Effector memory CD8-positive, alpha-beta T cell (primary cell): ENCODE measurements around the gene LRIG1.

Experiments used
- ATAC-seq: fragments of 150-1000 bp; cut with Tn5 transposase; replicated peaks from 2 replicates; pipeline ENCODE4 v1.10.0; 2021; ENCODE audit warnings: mild to moderate bottlenecking, moderate library complexity
- DNase-seq, 3 experiments: peaks; one replicate each; pipeline ENCODE4 v3.0.0; 2021
- H3K27ac Mint-ChIP-seq, 2 donors: one replicate each; pipeline ENCODE4 v1.8.0; 2022; ENCODE audit warnings: mild to moderate bottlenecking in 2 of 2, mixed read lengths in 2 of 2, moderate library complexity in 2 of 2
- H3K27me3 Mint-ChIP-seq, 2 donors: one replicate each; pipeline ENCODE4 v1.8.0; 2022; ENCODE audit warnings: mixed read lengths in 2 of 2
- H3K36me3 Mint-ChIP-seq: one replicate; pipeline ENCODE4 v1.8.0; 2022; ENCODE audit warnings: mild to moderate bottlenecking, moderate library complexity, mixed read lengths; ENCODE audit not compliant: insufficient read depth
- H3K4me1 Mint-ChIP-seq, 2 donors: one replicate each; pipeline ENCODE4 v1.8.0; 2022; ENCODE audit warnings: low read depth in 2 of 2, mixed read lengths in 2 of 2
- H3K4me3 Mint-ChIP-seq, 2 donors: one replicate each; pipeline ENCODE4 v1.8.0; 2022; ENCODE audit warnings: mild to moderate bottlenecking in 2 of 2, mixed read lengths in 2 of 2, moderate library complexity in 2 of 2
- H3K9me3 Mint-ChIP-seq, 2 donors: one replicate each; pipeline ENCODE4 v1.8.0; 2022; ENCODE audit warnings: mixed read lengths in 2 of 2

LRIG1 gene

GRCh38 chr3:66450390-66451022, 50.3 kb downstream of the LRIG1 start:
- no peak for ATAC-seq
- peak overlapping the region in 1 of 2 donors; percentile 35 for H3K27ac Mint-ChIP-seq
- H3K27me3 Mint-ChIP-seq = no peaks in the 10 kb centered on the region
- H3K9me3 Mint-ChIP-seq = no peaks in the 10 kb centered on the region
- H3K4me1 Mint-ChIP-seq = peaks cover 5 to 18% of the 10 kb centered on the region in 2 donors
- DNase-seq = no peak
- no peak overlapping the region for H3K4me3 Mint-ChIP-seq
- peaks cover 14% of the 10 kb centered on the region for H3K36me3 Mint-ChIP-seq

DNA sequence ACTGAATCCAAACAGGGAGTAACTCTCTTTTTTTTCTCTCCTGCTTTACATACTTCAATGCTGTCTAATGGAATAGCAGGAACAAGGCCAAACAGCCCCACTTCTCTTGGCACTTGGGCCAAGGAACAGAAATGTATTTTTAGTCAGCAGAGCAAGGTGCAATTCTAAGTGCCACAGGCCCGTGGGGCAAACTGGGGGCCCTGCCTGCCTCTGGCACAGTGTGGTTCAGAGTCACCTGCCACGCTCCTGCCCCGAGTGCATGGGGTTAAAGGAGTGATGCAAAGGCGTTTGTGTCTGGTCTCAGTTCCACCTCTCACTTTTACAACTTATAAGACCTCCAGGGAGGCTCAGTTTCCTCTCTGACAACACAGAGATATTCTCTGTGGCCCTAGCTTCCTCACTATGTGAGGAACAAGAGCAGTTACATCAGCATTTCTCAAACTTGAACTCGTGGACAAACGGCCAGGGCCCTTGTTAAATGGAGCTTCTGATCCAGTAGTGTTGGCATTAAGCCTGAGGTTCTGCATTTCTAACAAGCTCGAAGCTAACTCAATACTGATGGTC, 51.3 kb downstream of the LRIG1 start:
- H3K9me3 Mint-ChIP-seq = no peaks in the 10 kb centered on the region
- peaks cover 14% of the 10 kb centered on the region for H3K36me3 Mint-ChIP-seq
- H3K4me3 Mint-ChIP-seq = no peak overlapping the region
- H3K4me1 Mint-ChIP-seq = peaks cover 6 to 18% of the 10 kb centered on the region in 2 donors
- ATAC-seq (no peak), DNase-seq (no peak)
- no peaks in the 10 kb centered on the region for H3K27me3 Mint-ChIP-seq
- no peak overlapping the region for H3K27ac Mint-ChIP-seq

DNA sequence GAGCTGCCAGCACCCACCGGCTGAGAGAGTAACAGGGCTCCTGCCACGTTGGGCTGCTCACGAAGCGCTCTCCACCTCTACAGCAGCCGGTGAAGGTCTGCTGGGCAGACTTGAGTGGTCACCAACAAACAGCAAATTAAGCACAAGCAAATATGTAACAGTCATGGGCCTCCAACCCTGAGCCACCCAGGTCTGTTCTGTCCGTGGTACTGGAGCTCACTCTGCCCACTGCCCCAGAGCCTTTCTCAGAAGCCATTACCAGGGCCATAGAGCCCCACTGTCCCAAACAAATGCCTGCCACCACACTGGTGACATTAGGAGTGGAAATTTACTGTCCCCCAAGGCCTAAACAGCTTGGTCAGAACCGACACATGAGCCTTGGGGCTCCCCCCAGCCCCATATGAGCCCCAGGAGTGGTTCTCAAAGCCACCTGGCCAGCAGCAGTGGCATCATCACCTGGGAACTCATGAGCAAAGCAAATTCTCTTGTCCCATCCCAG, 56.6 kb downstream of the LRIG1 start:
- peak overlapping the region in 1 of 2 donors; percentile 44 for H3K27ac Mint-ChIP-seq
- peaks cover 24 to 26% of the 10 kb centered on the region in 2 donors for H3K4me1 Mint-ChIP-seq
- ATAC-seq (no peak), DNase-seq (no peak)
- no peaks in the 10 kb centered on the region for H3K27me3 Mint-ChIP-seq
- H3K4me3 Mint-ChIP-seq = no peak overlapping the region
- no peaks in the 10 kb centered on the region for H3K9me3 Mint-ChIP-seq
- H3K36me3 Mint-ChIP-seq = peaks cover 13% of the 10 kb centered on the region

GRCh38 chr3:66443118-66443803, 57.6 kb downstream of the LRIG1 start:
- Mint-ChIP-seq H3K4me3 (no peak overlapping the region), H3K27ac (peak overlapping the region in 1 of 2 donors; percentile 44), H3K9me3 (no peaks in the 10 kb centered on the region), H3K27me3 (no peaks in the 10 kb centered on the region), H3K4me1 (peaks cover 28 to 30% of the 10 kb centered on the region in 2 donors), H3K36me3 (peaks cover 6% of the 10 kb centered on the region)
- DNase-seq (no peak), ATAC-seq (no peak)

DNA sequence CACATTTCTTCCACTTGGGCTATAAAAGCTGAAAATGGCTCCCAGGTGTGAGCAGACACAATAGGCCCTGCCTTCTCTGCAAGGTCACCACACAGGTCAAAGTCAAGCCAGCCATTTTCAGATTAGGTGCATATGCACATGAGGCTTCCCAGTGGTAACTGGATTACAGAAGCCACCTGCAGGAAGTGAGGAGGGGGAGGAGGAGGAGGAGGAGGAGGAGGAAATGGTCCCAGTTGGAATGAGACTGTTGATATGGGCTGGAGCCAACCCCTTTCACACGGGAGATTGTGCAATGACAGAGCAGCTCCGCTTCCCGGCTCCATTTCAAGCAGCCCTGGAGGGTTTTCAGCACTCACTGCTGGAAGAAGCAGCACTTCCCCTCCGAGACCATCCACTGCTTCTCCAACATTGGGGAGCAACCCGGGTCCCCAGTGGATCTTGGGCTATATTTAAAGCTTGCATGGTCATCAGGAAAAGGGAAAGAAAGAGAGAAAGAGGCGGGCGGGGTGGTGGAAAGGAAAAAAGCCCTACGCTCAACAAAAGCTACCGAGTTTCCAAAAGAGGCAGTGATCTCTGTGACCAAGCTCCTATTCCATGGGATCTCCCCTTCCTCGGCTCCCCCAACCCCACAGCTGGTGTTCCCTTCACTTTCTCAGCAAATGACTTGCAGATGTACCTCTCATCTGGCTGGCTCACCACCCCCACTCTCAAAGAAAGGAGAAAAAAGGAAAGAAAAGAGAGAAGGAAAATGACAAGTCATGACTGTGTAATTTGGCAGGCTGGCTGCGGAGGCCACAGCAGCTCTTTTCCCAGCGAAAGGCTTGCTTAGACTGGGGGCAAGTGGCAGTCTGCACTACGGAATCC, 58.3 kb downstream of the LRIG1 start:
- DNase-seq = no peak
- no peak for ATAC-seq
- H3K9me3 Mint-ChIP-seq = no peaks in the 10 kb centered on the region
- no peaks in the 10 kb centered on the region for H3K27me3 Mint-ChIP-seq
- peaks cover 30 to 32% of the 10 kb centered on the region in 2 donors for H3K4me1 Mint-ChIP-seq
- H3K4me3 Mint-ChIP-seq = no peak overlapping the region
- peaks cover 3% of the 10 kb centered on the region for H3K36me3 Mint-ChIP-seq
- no peak overlapping the region for H3K27ac Mint-ChIP-seq

- H3K9me3 Mint-ChIP-seq = no peaks in the 10 kb centered on the region
- DNase-seq = no peak
- no peaks in the 10 kb centered on the region for H3K27me3 Mint-ChIP-seq
- H3K27ac Mint-ChIP-seq = no peak overlapping the region
- H3K4me1 Mint-ChIP-seq = peaks cover 34 to 36% of the 10 kb centered on the region in 2 donors
- ATAC-seq = no peak
- no peak overlapping the region for H3K4me3 Mint-ChIP-seq
- H3K36me3 Mint-ChIP-seq = peaks cover 5% of the 10 kb centered on the region
These were observed 59.1 kb downstream of the LRIG1 start for GRCh38 chr3:66441692-66442091.

- no peak overlapping the region for H3K4me3 Mint-ChIP-seq
- H3K9me3 Mint-ChIP-seq = no peaks in the 10 kb centered on the region
- peaks cover 40 to 41% of the 10 kb centered on the region in 2 donors for H3K4me1 Mint-ChIP-seq
- no peak overlapping the region for H3K27ac Mint-ChIP-seq
- peaks cover 5% of the 10 kb centered on the region for H3K36me3 Mint-ChIP-seq
- no peaks in the 10 kb centered on the region for H3K27me3 Mint-ChIP-seq
- DNase-seq (no peak), ATAC-seq (no peak)
These were observed 59.7 kb downstream of the LRIG1 start for GRCh38 chr3:66441129-66441528.

DNA sequence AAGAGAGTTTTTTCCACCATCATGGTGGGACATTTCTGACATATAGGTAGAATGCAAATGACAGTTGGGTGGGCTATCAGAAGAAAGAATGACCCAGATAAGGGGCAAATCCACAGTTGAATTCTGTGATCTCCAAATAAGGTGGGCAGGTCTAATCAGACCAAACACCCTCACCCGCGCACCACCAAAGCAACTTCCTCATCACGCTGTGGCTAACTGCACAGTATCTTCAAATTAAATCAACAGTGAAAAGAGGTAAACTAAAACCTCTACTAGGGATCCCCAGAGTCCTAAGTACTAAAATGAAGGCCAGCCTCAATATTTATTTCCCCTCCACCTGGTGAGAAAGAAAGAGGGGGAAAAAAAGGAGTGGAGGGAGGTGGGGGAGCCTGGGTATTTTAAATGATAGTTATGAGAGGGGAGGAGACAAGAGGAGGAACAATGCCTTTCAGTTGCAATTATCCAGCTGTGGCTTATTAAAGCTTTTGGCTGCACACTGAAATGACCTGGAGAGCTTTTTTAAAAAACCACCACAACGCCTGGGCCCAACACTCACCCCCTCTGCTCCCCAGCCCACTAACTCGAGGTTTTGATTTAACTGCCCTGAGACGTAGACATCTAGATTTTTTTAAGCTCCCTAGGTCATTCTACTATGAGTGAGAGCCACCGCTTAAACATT, 61.0 kb downstream of the LRIG1 start:
- peak; percentile 72 for ATAC-seq
- Mint-ChIP-seq H3K27me3 (no peaks in the 10 kb centered on the region), H3K36me3 (peaks cover 5% of the 10 kb centered on the region), H3K4me3 (no peak overlapping the region), H3K9me3 (no peaks in the 10 kb centered on the region), H3K4me1 (peaks cover 41 to 42% of the 10 kb centered on the region in 2 donors), H3K27ac (peak overlapping the region in 1 of 2 donors; percentile 7)
- DNase-seq = peak in 1 of 3 experiments; percentile 6

- Mint-ChIP-seq H3K9me3 (no peaks in the 10 kb centered on the region), H3K27ac (no peak overlapping the region), H3K36me3 (peaks cover 4% of the 10 kb centered on the region), H3K27me3 (no peaks in the 10 kb centered on the region), H3K4me3 (no peak overlapping the region), H3K4me1 (peaks cover 44 to 51% of the 10 kb centered on the region in 2 donors)
- no peak for DNase-seq
- ATAC-seq = no peak
These were observed 62.8 kb downstream of the LRIG1 start for GRCh38 chr3:66438046-66438445.

GRCh38 chr3:66437341-66437929, 63.4 kb downstream of the LRIG1 start:
- no peak for DNase-seq
- ATAC-seq = no peak
- H3K9me3 Mint-ChIP-seq = no peaks in the 10 kb centered on the region
- H3K4me3 Mint-ChIP-seq = no peak overlapping the region
- no peaks in the 10 kb centered on the region for H3K27me3 Mint-ChIP-seq
- no peak overlapping the region for H3K27ac Mint-ChIP-seq
- H3K36me3 Mint-ChIP-seq = peaks cover 7% of the 10 kb centered on the region
- peaks cover 44 to 51% of the 10 kb centered on the region in 2 donors for H3K4me1 Mint-ChIP-seq

GRCh38 chr3:66435989-66436388, 64.8 kb downstream of the LRIG1 start:
- Mint-ChIP-seq H3K36me3 (peaks cover 9% of the 10 kb centered on the region), H3K9me3 (no peaks in the 10 kb centered on the region), H3K4me3 (no peak overlapping the region), H3K4me1 (peaks cover 41 to 48% of the 10 kb centered on the region in 2 donors), H3K27ac (no peak overlapping the region), H3K27me3 (no peaks in the 10 kb centered on the region)
- ATAC-seq (no peak), DNase-seq (no peak)

- H3K9me3 Mint-ChIP-seq = no peaks in the 10 kb centered on the region
- H3K27ac Mint-ChIP-seq = no peak overlapping the region
- peaks cover 13% of the 10 kb centered on the region for H3K36me3 Mint-ChIP-seq
These were observed 66.1 kb downstream of the LRIG1 start for GRCh38 chr3:66434726-66435125.

GRCh38 chr3:66433522-66433782, 67.4 kb downstream of the LRIG1 start:
- Mint-ChIP-seq H3K27ac (peak overlapping the region in 1 of 2 donors; percentile 57), H3K36me3 (peaks cover 13% of the 10 kb centered on the region), H3K27me3 (no peaks in the 10 kb centered on the region), H3K9me3 (no peaks in the 10 kb centered on the region), H3K4me1 (peaks cover 36 to 44% of the 10 kb centered on the region in 2 donors), H3K4me3 (no peak overlapping the region)
- DNase-seq (no peak), ATAC-seq (no peak)

More at GRCh38 chr3:66434726-66435125, 66.1 kb downstream of the LRIG1 start:
- Mint-ChIP-seq H3K4me3 (no peak overlapping the region), H3K27me3 (no peaks in the 10 kb centered on the region), H3K4me1 (peaks cover 40 to 43% of the 10 kb centered on the region in 2 donors)
- ATAC-seq (no peak), DNase-seq (no peak)
